NCI-H510A (cell line): Measurements from ENCODE around the gene RTRAF.

ENCODE experiments used
- DNase-seq: peaks from one replicate; lab custom pipeline; 2025; lab: John Stamatoyannopoulos, UW

Gene RTRAF

GRCh38 chr14:51989293-51990234 lies at the start of gene RTRAF:
TSS of gene RTRAF (plus strand) at chr14:51989546. CDS start at chr14:51989640, 94 bp downstream.
- DNase-seq: peak; percentile 89

- DNase-seq: no peak
These were observed 49.5 kb upstream of the RTRAF start for GRCh38 chr14:51939755-51940301.

- DNase-seq: no peak
These were observed 46.4 kb upstream of the RTRAF start for GRCh38 chr14:51942971-51943370.

- DNase-seq: no peak
These were observed 39.3 kb upstream of the RTRAF start for GRCh38 chr14:51950007-51950406.

GRCh38 chr14:51951656-51952055 lies 37.7 kb upstream of the RTRAF start:
- no peak for DNase-seq

- no peak for DNase-seq
These were observed 35.3 kb upstream of the RTRAF start for GRCh38 chr14:51954031-51954430.

- no peak for DNase-seq
These were observed 34.7 kb upstream of the RTRAF start for GRCh38 chr14:51954657-51955056.

GRCh38 chr14:51957950-51958349 lies 31.4 kb upstream of the RTRAF start:
- no peak for DNase-seq

GRCh38 chr14:51959928-51960327 lies 29.4 kb upstream of the RTRAF start:
- no peak for DNase-seq

- no peak for DNase-seq
These were observed 28.5 kb upstream of the RTRAF start for GRCh38 chr14:51960866-51961265.

GRCh38 chr14:51962711-51963110 lies 26.6 kb upstream of the RTRAF start:
- no peak for DNase-seq

GRCh38 chr14:51963286-51963685 lies 26.1 kb upstream of the RTRAF start:
- no peak for DNase-seq

- DNase-seq: no peak
These were observed 21.8 kb upstream of the RTRAF start for GRCh38 chr14:51967521-51967920.

- no peak for DNase-seq
These were observed 19.4 kb upstream of the RTRAF start for GRCh38 chr14:51969852-51970540.

- DNase-seq: no peak
These were observed 16.8 kb upstream of the RTRAF start for GRCh38 chr14:51972566-51972965.

- no peak for DNase-seq
These were observed 12.3 kb upstream of the RTRAF start for GRCh38 chr14:51977075-51977474.

GRCh38 chr14:51978681-51979085 lies 10.7 kb upstream of the RTRAF start:
- DNase-seq: no peak

- peak; percentile 4 for DNase-seq
These were observed 10.1 kb upstream of the RTRAF start for GRCh38 chr14:51979088-51979709.

GRCh38 chr14:51981218-51981854 lies 8.0 kb upstream of the RTRAF start:
- no peak for DNase-seq

- no peak for DNase-seq
These were observed 1.1 kb upstream of the RTRAF start for GRCh38 chr14:51988221-51988620.

GRCh38 chr14:51990488-51990887 lies 1.1 kb downstream of the RTRAF start:
- no peak for DNase-seq
